Upper lobe of left lung (tissue), 6 donors: ENCODE data around the gene SULT1C3. TPM values are rescaled to one million over a fixed set of nuclear protein-coding genes. Genes with fewer than 3 reads are reported as not detected.

Experiments used
- total RNA-seq, 6 donors: library from RNA; depleted of rRNA in 4 of 6; stranded (reverse); fragments of >200 nt in 4 of 6; gene quantifications; one replicate each; pipeline versions ENCODE4 v1.1.0 to v1.2.1, GENCODE V29; 2016 to 2021
- donor health status: DM: no; HTN: no; CAD: no; lungs with moderate emphysema.
- donor health status: DM: no; HTN: yes; CAD: no; lungs with severe emphysema.

Gene SULT1C3
- total RNA-seq, 6 donors from 2014 or later: not detected

Other genes with a start within 250 kb of the SULT1C3 start
- 1 to 10 TPM in 5 of 6 donors, under 1 TPM in 1; 0.49 to 7.7 (median 4.8) TPM for gene SULT1C2, start 48.9 kb downstream of the SULT1C3 start, total RNA-seq
- 10 to 100 TPM in 2 of 6 donors, 1 to 10 TPM in 4; 4.3 to 15.4 (median 9.0) TPM for gene SULT1C4, start 138.0 kb downstream of the SULT1C3 start, total RNA-seq
- gene GCC2, start 209.2 kb downstream of the SULT1C3 start, total RNA-seq: 10 to 100 TPM; 30.7 to 96.4 (median 37.8) TPM